Ishikawa (cell line): Measurements from ENCODE around the gene NDFIP1.

Source experiments
- CEBPB ChIP-seq: IDR thresholded peaks from 2 replicates; pipeline ENCODE4 v1.6.1; 2012
- EGR1 ChIP-seq: IDR thresholded peaks from 2 replicates; pipeline ENCODE4 v1.6.1; 2012
- EP300 ChIP-seq: IDR thresholded peaks from 2 replicates; pipeline ENCODE4 v1.6.1; 2012; ENCODE audit warnings: borderline replicate concordance
- MAX ChIP-seq: IDR thresholded peaks from 2 replicates; pipeline ENCODE4 v1.6.1; 2012
- RAD21 ChIP-seq: IDR thresholded peaks from 2 replicates; pipeline ENCODE4 v1.6.1; 2012; ENCODE audit warnings: low read depth
- TCF12 ChIP-seq: IDR thresholded peaks from 2 replicates; pipeline ENCODE4 v1.6.1; 2012; ENCODE audit warnings: low read depth
- YY1 ChIP-seq: IDR thresholded peaks from 2 replicates; pipeline ENCODE4 v1.6.1; 2012; ENCODE audit warnings: low read depth
- ZBTB7A ChIP-seq: IDR thresholded peaks from 2 replicates; pipeline ENCODE4 v1.6.1; 2012; ENCODE audit warnings: low read depth
- TF ChIP-seq, protein P1 (sequence below): IDR thresholded peaks from 2 replicates; pipeline ENCODE4 v1.6.1; 2012; ENCODE audit warnings: low read depth, mild to moderate bottlenecking

DNA sequence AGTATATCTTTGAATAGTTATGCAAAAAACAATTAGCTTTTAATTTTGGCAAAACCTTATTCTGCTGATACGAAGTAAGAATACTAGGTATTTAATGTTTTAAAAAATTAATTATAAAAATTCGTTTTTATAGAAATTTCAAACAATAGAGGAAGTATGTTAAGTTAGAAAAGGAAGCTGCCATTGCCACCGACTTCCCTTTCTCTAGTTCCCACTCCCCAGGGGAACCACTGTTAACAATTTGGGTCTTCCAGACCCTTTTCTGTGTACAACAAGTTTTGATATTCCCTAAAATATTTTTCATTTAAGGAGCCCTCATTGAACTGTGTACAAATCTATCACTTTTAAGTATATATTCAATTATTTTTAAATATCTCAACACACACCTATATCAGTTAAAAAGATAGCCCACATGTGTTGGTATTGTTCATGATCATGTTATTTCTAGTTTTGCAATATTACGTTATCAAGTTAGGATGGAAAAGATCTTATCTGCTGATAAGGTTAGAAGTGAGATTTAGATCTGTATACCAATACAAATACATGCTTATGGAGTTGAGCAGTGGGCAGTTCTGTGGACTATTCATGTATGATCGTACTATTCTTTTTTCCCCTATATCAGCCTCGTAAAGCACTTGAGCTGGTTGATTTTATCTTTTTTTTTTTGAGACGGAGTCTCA, 25.9 kb downstream of the NDFIP1 start:
- TF ChIP-seq RAD21 (no peak), TCF12 (no peak), MAX (no peak), EP300 (no peak), CEBPB (no peak), ZBTB7A (no peak), YY1 (no peak), EGR1 (no peak)
- TF ChIP-seq, protein P1, sequence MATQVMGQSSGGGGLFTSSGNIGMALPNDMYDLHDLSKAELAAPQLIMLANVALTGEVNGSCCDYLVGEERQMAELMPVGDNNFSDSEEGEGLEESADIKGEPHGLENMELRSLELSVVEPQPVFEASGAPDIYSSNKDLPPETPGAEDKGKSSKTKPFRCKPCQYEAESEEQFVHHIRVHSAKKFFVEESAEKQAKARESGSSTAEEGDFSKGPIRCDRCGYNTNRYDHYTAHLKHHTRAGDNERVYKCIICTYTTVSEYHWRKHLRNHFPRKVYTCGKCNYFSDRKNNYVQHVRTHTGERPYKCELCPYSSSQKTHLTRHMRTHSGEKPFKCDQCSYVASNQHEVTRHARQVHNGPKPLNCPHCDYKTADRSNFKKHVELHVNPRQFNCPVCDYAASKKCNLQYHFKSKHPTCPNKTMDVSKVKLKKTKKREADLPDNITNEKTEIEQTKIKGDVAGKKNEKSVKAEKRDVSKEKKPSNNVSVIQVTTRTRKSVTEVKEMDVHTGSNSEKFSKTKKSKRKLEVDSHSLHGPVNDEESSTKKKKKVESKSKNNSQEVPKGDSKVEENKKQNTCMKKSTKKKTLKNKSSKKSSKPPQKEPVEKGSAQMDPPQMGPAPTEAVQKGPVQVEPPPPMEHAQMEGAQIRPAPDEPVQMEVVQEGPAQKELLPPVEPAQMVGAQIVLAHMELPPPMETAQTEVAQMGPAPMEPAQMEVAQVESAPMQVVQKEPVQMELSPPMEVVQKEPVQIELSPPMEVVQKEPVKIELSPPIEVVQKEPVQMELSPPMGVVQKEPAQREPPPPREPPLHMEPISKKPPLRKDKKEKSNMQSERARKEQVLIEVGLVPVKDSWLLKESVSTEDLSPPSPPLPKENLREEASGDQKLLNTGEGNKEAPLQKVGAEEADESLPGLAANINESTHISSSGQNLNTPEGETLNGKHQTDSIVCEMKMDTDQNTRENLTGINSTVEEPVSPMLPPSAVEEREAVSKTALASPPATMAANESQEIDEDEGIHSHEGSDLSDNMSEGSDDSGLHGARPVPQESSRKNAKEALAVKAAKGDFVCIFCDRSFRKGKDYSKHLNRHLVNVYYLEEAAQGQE = no peak
